GM21825 (cell line): ENCODE results near the gene WDR82.

ENCODE experiments used
- ATAC-seq: cut with Tn5 transposase; IDR thresholded peaks from one replicate; pipeline ENCODE4 v1.9.1; 2021; ENCODE audit warnings: mild to moderate bottlenecking, moderate library complexity; ENCODE audit not compliant: unreplicated experiment

Gene WDR82

DNA sequence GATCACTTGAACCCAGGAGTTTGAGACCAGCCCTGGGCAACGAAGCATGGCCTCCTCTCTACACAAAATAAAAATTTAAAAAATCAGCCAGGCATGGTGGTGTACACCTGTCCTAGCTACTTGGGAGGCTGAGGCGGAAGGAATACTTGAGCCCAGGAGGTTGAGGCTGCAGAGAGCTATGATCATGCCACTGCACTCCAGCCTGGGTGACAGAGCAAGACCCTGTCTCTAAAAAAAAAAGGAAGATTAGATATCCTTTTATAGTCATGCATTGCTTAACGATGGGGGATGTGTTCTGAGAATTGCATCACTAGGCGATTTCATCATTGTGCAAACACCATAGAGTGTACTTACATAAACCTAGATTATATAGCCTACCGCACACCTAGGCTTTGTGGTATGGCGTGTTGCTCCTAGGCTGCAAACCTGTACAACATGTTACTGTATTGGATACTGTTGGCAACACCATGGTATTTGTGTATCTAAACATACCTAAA lies 67.9 kb downstream of the WDR82 start:
- no peak for ATAC-seq

DNA sequence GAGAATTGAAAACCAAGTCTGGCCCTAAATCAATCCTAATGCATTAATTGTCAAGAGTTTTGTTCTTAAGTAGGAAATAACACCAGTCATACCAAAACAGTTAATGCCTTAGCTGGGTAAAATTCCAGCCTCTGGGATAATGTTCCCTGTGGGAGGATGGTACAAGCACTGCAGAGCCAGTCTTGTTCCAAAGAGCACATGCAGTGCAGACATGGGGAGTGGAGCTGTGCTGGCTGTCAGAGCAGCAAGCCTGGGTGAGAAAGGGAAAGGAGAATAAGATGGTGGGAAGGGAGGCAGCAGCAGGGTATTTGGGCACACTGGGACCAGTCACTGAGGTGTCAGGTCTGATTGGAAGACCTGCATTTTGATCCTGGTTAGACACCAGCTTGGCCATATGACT lies 68.4 kb downstream of the WDR82 start:
- ATAC-seq = no peak

DNA sequence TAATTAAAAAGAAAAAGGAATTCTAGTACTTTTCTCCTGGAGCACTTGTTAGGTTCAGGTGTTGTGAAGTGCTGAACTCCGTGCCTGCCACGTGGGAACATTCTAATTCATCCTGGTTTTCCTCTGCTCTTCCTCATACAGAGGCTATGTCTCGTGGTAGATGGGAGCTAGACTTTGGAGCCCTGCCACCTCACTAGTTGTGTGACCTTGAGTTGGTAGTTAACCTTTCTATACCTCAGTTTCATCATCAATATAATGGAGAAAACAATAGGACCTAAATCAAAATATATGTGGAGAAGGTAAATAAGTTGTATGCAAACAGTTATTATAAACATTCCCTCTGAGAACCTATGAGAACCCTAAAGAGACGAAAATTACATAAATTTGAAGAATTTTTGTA lies 69.9 kb downstream of the WDR82 start:
- ATAC-seq = no peak

DNA sequence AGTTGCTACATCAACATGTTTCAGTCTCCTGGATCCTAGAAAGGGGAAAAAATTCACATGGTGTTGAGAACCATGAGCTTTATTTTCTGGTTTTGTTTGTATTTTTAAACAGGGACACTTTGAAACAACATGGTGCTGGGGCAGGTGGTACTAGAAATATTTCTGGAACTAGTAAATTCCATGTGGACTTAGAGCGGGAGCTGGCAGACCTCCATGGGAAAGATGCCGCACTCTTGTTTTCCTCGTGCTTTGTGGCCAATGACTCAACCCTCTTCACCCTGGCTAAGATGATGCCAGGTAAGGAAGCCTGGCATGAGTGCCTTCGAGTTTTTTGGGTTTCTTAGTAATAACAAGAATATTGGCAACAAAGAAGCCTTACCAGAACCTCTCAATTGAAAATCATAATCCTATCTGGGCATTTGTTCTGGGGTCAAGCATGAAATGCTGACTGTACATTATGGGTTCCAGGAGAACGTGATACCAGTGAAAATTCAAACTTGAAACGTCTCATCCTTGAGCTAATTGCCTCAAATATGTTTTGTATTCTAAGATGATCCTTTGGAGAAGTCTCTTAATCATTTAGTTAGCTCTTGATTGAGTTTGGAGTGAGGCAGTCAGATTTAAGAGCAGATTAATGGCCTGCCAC lies 72.6 kb downstream of the WDR82 start:
- no peak for ATAC-seq
